Smooth muscle cell (in vitro differentiated cells): ENCODE data around the gene SERBP1. TPM values are rescaled to one million over a fixed set of nuclear protein-coding genes. Genes with fewer than 3 reads are reported as not detected.

Experiments used
- DNase-seq: peaks from one replicate; lab custom pipeline; 2025; ENCODE audit not compliant: unreplicated experiment; lab: John Stamatoyannopoulos, UW
- H2AFZ ChIP-seq: fragments of 200-600 bp; sonication (generic); 2 replicates; pipeline ENCODE4 v1.6.0; 2016; ENCODE audit warnings: antibody characterized with exemption, low read depth, mild to moderate bottlenecking
- H3F3A ChIP-seq: fragments of 200-600 bp; sonication (generic); 2 replicates; pipeline ENCODE4 v1.6.0; 2017; ENCODE audit warnings: antibody characterized with exemption, low read depth
- H3K27ac ChIP-seq: fragments of 200-600 bp; sonication (generic); 2 replicates; pipeline ENCODE4 v1.5.1; 2016; ENCODE audit warnings: low read depth, mild to moderate bottlenecking
- H3K27me3 ChIP-seq: fragments of 200-600 bp; sonication (generic); 2 replicates; pipeline ENCODE4 v1.6.1; 2016; ENCODE audit warnings: low read depth, mild to moderate bottlenecking
- H3K36me3 ChIP-seq: fragments of 200-600 bp; sonication (generic); 2 replicates; pipeline ENCODE4 v1.5.1; 2016; ENCODE audit warnings: low read depth
- H3K4me1 ChIP-seq: fragments of 200-600 bp; sonication (generic); 2 replicates; pipeline ENCODE4 v1.5.1; 2016; ENCODE audit warnings: low read depth
- H3K4me2 ChIP-seq: fragments of 200-600 bp; sonication (generic); 2 replicates; pipeline ENCODE4 v1.6.0; 2016; ENCODE audit warnings: mild to moderate bottlenecking
- H3K4me3 ChIP-seq: fragments of 200-600 bp; sonication (generic); 2 replicates; pipeline ENCODE4 v1.5.1; 2016; ENCODE audit warnings: mild to moderate bottlenecking
- H3K79me2 ChIP-seq: fragments of 200-600 bp; sonication (generic); 2 replicates; pipeline ENCODE4 v1.6.0; 2016; ENCODE audit warnings: low read depth, mild to moderate bottlenecking
- H3K9ac ChIP-seq: fragments of 200-600 bp; sonication (generic); 2 replicates; pipeline ENCODE4 v1.6.0; 2016; ENCODE audit warnings: low read depth
- H3K9me3 ChIP-seq: fragments of 200-600 bp; sonication (generic); replicated peaks from 2 replicates; pipeline ENCODE4 v1.5.1; 2016; ENCODE audit warnings: low read depth
- H4K20me1 ChIP-seq: fragments of 200-600 bp; sonication (generic); 2 replicates; pipeline ENCODE4 v1.6.0; 2016; ENCODE audit warnings: low read depth
- WGBS: methylation state at CpG from one replicate; pipeline ENCODE4 v1.1.7; 2016; ENCODE audit warnings: low lambda C conversion rate; 5-methylcytosine and 5-hydroxymethylcytosine counted together
- polyA plus RNA-seq: library from polyadenylated mRNA; unstranded; fragments of >200 nt; fragmentation: Nextera tagmentation; extraction: Ambion mirVana; gene quantifications from 2 replicates; pipeline ENCODE4 v1.2.1, GENCODE V29; 2016
- total RNA-seq: library from RNA; depleted of rRNA; stranded (reverse); fragments of >200 nt; gene quantifications from 2 replicates; pipeline ENCODE4 v1.2.3, GENCODE V29; 2014
- TF ChIP-seq, protein P1 (sequence below): fragments of 200-600 bp; sonication (generic); IDR thresholded peaks from 2 replicates; pipeline ENCODE4 v1.5.1; 2017; ENCODE audit warnings: borderline replicate concordance, mild to moderate bottlenecking, antibody characterized with exemption; ENCODE audit not compliant: insufficient read depth, poor library complexity, severe bottlenecking

The SERBP1 gene
- total RNA-seq = 164 and 172 TPM in 2 replicates
- 82.5 and 102 TPM in 2 replicates for polyA plus RNA-seq

DNA sequence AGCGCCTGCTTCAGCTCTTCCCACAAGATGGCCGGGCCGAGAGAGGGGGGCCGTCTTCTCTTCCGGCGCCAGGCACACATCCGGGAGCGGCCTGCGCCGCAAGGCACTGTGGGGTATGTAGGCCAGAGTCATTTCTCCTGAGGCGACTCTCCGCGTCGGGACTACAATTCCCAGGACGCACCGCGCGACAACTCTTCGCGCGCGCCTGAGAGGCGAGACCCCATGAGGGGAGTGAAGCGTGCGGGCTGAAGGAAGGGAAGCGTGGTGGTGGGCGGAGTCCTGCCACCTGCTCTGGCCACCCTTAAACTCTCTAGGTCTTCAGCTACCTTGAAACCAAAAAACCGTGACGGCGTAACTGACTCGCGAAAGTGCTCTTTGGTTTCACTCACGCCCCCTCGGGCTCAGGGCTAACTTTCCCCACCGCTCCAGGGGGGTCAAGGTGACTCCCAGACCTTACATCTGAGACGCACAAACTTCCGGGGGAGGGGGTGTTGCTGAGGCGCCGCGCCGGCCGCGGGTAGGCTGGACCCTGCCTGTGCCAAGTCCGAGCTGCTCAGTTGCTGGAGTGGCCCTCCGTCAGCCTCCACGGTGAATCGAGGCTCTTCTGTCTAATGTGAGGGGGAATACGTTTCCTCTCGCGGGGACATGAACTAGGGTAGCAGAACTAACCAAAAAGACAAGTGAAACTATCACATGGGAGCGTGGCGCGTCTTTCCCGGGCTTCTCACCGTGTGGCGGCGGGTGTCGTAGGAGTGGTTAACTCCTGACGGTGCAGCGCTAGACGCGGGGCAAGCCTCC lies at the start of gene SERBP1:
Gene SERBP1 (minus strand): TSS at position 45 of the 798 bp plus-strand sequence. CDS start 102 bp downstream, outside the sequence.
- Histone ChIP-seq H3K9ac (peak within 1 kb of the TSS; percentile 90), H3K27me3 (no peaks in the 10 kb centered on the region), H3K36me3 (peaks cover 7% of the 10 kb centered on the region), H3K4me1 (peaks cover 30% of the 10 kb centered on the region), H4K20me1 (peaks cover 43% of the 10 kb centered on the region), H3F3A (peaks cover 8% of the 10 kb centered on the region), H3K4me3 (peak within 1 kb of the TSS; percentile 96), H3K9me3 (no peaks in the 10 kb centered on the region), H3K27ac (peak within 1 kb of the TSS; percentile 54), H2AFZ (peak within 1 kb of the TSS; percentile 91), H3K4me2 (peak within 1 kb of the TSS; percentile 98), H3K79me2 (peaks cover 47% of the 10 kb centered on the region)
- WGBS = under 1% methylated on average over 59 of the region's 62 CpGs
- TF ChIP-seq, protein P1, sequence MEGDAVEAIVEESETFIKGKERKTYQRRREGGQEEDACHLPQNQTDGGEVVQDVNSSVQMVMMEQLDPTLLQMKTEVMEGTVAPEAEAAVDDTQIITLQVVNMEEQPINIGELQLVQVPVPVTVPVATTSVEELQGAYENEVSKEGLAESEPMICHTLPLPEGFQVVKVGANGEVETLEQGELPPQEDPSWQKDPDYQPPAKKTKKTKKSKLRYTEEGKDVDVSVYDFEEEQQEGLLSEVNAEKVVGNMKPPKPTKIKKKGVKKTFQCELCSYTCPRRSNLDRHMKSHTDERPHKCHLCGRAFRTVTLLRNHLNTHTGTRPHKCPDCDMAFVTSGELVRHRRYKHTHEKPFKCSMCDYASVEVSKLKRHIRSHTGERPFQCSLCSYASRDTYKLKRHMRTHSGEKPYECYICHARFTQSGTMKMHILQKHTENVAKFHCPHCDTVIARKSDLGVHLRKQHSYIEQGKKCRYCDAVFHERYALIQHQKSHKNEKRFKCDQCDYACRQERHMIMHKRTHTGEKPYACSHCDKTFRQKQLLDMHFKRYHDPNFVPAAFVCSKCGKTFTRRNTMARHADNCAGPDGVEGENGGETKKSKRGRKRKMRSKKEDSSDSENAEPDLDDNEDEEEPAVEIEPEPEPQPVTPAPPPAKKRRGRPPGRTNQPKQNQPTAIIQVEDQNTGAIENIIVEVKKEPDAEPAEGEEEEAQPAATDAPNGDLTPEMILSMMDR = no peak
- peak; percentile 70 for DNase-seq

DNA sequence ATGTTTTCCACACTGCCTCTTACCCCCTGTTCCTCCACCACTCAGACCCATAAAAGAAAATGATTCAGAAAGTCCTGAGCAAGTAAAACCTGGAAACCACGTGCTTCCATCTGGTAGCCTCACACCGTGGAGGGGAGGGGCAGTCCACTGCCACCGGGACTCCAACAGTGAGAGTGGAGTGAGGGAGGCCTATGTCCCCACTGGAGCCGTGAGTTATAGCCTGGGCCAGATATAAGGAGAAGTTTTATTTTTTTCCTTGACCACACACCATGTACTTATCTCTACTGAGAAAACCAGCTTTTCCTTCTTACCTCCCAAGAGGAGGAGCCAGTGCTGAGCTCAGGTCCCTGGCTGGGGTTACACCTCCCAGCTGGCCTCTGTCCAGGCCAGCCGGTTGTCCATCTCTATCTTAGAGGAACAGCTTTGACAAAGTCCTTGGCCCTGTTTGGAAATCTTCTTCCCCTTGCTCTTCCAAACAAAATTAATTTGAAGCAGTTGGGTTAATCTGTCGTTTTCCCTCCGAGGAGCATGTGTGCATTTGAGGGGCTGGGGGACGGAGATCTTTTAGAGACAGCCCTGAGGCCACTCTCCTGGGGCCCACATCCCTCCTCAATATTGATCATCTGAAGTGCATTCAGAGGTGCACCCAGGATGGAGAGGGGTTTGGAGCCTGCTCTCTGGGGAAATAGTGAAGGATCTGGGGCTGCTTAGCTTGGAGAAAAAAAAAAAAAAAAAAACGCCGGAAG lies 49.1 kb upstream of the SERBP1 start:
- Histone ChIP-seq H3K4me1 (peaks cover 3% of the 10 kb centered on the region), H3K9ac (no peak overlapping the region), H2AFZ (no peak overlapping the region), H3K4me2 (peak overlapping the region; percentile 70), H3K36me3 (no peaks in the 10 kb centered on the region), H3K9me3 (no peaks in the 10 kb centered on the region), H4K20me1 (no peaks in the 10 kb centered on the region), H3K4me3 (no peak overlapping the region), H3K27ac (no peak overlapping the region), H3F3A (no peaks in the 10 kb centered on the region), H3K27me3 (no peaks in the 10 kb centered on the region), H3K79me2 (no peaks in the 10 kb centered on the region)
- WGBS = 48% methylated on average over 10 of the region's 10 CpGs
- DNase-seq = no peak
- TF ChIP-seq, protein P1 = no peak

DNA sequence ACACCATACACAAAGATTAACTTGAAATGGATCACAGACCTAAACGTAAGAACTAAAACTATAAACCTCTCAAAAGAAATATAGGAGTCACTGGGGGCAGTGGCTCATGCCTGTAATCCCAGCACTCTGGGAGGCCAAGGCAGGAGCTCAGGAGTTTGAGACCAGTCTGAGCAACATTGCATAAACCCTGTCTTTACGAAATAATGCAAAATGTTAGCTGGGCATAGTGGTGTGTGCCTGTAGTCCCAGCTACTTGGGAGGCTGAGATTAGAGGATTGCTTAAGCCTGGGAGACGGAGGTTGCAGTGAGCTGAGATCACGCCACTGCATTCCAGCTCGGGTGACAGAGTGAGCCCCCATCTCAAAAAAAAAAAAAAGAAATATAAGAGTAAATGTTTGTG lies 46.7 kb upstream of the SERBP1 start:
- Histone ChIP-seq H3K36me3 (no peaks in the 10 kb centered on the region), H3K4me1 (no peaks in the 10 kb centered on the region), H3K79me2 (no peaks in the 10 kb centered on the region), H2AFZ (no peak overlapping the region), H3K4me3 (no peak overlapping the region), H3K9ac (no peak overlapping the region), H3F3A (no peaks in the 10 kb centered on the region), H4K20me1 (no peaks in the 10 kb centered on the region), H3K27ac (no peak overlapping the region), H3K4me2 (no peak overlapping the region), H3K27me3 (no peaks in the 10 kb centered on the region), H3K9me3 (no peaks in the 10 kb centered on the region)
- WGBS = 68% methylated on average over 5 of the region's 5 CpGs
- no peak for DNase-seq
- TF ChIP-seq, protein P1 = no peak
